ENCODE measurements around the gene COPS6. TPM values are rescaled to one million over a fixed set of nuclear protein-coding genes. Genes with fewer than 3 reads are reported as not detected.
"Not testable (repeated sequence)": the region's sequence is repeated elsewhere in the genome, so short reads cannot be mapped to it uniquely, and the experiment has no call there.

Gene COPS6
- polyA plus RNA-seq, 3 donors = 48.5 to 123 (median 117) TPM

- no peak overlapping the region for H3K27ac ChIP-seq (ENCODE audit: low read depth, low read length)
- 21 to 26% (median 23%) methylated on average over 19 of the region's 19 CpGs for WGBS, 3 donors
Measured at GRCh38 chr7:100119970-100120732, 31.4 kb downstream of the COPS6 start.

- WGBS, 3 donors = 31 to 45% (median 41%) methylated on average over 1 of the region's 1 CpG
- H3K27ac ChIP-seq (ENCODE audit: low read depth, low read length) = no peak overlapping the region
Measured at GRCh38 chr7:100120733-100121036, 31.9 kb downstream of the COPS6 start.

GRCh38 chr7:100122067-100122466, 33.3 kb downstream of the COPS6 start:
- H3K27ac ChIP-seq (ENCODE audit: low read depth, low read length) = no peak overlapping the region
- 47 to 84% (median 75%) methylated on average over 13 of the region's 13 CpGs for WGBS, 3 donors

- 90 to 93% (median 93%) methylated on average over 1 of the region's 1 CpG for WGBS, 3 donors
- H3K27ac ChIP-seq (ENCODE audit: low read depth, low read length) = no peak overlapping the region
Measured at GRCh38 chr7:100122568-100122967, 33.8 kb downstream of the COPS6 start.

GRCh38 chr7:100124301-100125230, 35.8 kb downstream of the COPS6 start:
- no peak overlapping the region for H3K27ac ChIP-seq (ENCODE audit: low read depth, low read length)
- 60 to 85% (median 70%) methylated on average over 4 of the region's 4 CpGs for WGBS, 3 donors

- H3K27ac ChIP-seq (ENCODE audit: low read depth, low read length) = peak overlapping the region; percentile 68
- 10 to 17% (median 10%) methylated on average over 28 to 29 of the region's 29 CpGs for WGBS, 3 donors
Measured at GRCh38 chr7:100126239-100126930, 37.6 kb downstream of the COPS6 start.

- WGBS, 3 donors = 0 to 1% (median 0%) methylated on average over 81 to 85 of the region's 85 CpGs
- H3K27ac ChIP-seq (ENCODE audit: low read depth, low read length) = peak within 1 kb of the TSS; percentile 68
Measured at GRCh38 chr7:100126931-100127865, 38.4 kb downstream of the COPS6 start, which contains the start of gene MBLAC1. TSS of gene MBLAC1 (plus strand) at chr7:100126967. CDS start at chr7:100127396, 429 bp downstream.

- no peak overlapping the region for H3K27ac ChIP-seq (ENCODE audit: low read depth, low read length)
- WGBS, 3 donors = 3 to 5% (median 4%) methylated on average over 33 to 37 of the region's 37 CpGs
Measured at GRCh38 chr7:100127866-100128636, 39.3 kb downstream of the COPS6 start.

GRCh38 chr7:100128637-100128963, 39.8 kb downstream of the COPS6 start:
- 38 to 78% (median 55%) methylated on average over 1 of the region's 1 CpG for WGBS, 3 donors

GRCh38 chr7:100130220-100130607, 41.4 kb downstream of the COPS6 start:
- 94 to 100% (median 95%) methylated on average over 1 of the region's 1 CpG for WGBS, 3 donors

More at GRCh38 chr7:100128637-100128963, 39.8 kb downstream of the COPS6 start:
- no peak overlapping the region for H3K27ac ChIP-seq (ENCODE audit: low read depth, low read length)

GRCh38 chr7:100130608-100131453, 42.1 kb downstream of the COPS6 start:
- WGBS, 3 donors = 6 to 12% (median 12%) methylated on average over 24 of the region's 24 CpGs

More at GRCh38 chr7:100130220-100130607, 41.4 kb downstream of the COPS6 start:
- not testable (repeated sequence) for H3K27ac ChIP-seq (ENCODE audit: low read depth, low read length)

GRCh38 chr7:100132126-100132525, 43.4 kb downstream of the COPS6 start:
- 59 to 66% (median 65%) methylated on average over 7 of the region's 7 CpGs for WGBS, 3 donors
- no peak overlapping the region for H3K27ac ChIP-seq (ENCODE audit: low read depth, low read length)

More at GRCh38 chr7:100130608-100131453, 42.1 kb downstream of the COPS6 start:
- H3K27ac ChIP-seq (ENCODE audit: low read depth, low read length) = no peak overlapping the region

GRCh38 chr7:100132697-100133151, 44.0 kb downstream of the COPS6 start:
- WGBS, 3 donors = 19 to 29% (median 24%) methylated on average over 3 of the region's 3 CpGs
- no peak overlapping the region for H3K27ac ChIP-seq (ENCODE audit: low read depth, low read length)

- WGBS, 3 donors = 69 to 79% (median 74%) methylated on average over 13 of the region's 13 CpGs
- no peak overlapping the region for H3K27ac ChIP-seq (ENCODE audit: low read depth, low read length)
Measured at GRCh38 chr7:100137851-100138760, 49.3 kb downstream of the COPS6 start.

GRCh38 chr7:100141555-100141949, 52.8 kb downstream of the COPS6 start:
- no peak overlapping the region for H3K27ac ChIP-seq (ENCODE audit: low read depth, low read length)
- 47 to 71% (median 48%) methylated on average over 3 of the region's 3 CpGs for WGBS, 3 donors
